GM19025 (cell line): ENCODE measurements around the gene HOXA7.
A peak's percentile ranks its signal among the peaks of the same experiment; 100 is the strongest.

Experiments
- ATAC-seq: cut with Tn5 transposase; IDR thresholded peaks from one replicate; pipeline ENCODE4 v1.9.1; 2021; ENCODE audit warnings: mild to moderate bottlenecking, low read depth, moderate library complexity; ENCODE audit not compliant: unreplicated experiment

Gene HOXA7

DNA sequence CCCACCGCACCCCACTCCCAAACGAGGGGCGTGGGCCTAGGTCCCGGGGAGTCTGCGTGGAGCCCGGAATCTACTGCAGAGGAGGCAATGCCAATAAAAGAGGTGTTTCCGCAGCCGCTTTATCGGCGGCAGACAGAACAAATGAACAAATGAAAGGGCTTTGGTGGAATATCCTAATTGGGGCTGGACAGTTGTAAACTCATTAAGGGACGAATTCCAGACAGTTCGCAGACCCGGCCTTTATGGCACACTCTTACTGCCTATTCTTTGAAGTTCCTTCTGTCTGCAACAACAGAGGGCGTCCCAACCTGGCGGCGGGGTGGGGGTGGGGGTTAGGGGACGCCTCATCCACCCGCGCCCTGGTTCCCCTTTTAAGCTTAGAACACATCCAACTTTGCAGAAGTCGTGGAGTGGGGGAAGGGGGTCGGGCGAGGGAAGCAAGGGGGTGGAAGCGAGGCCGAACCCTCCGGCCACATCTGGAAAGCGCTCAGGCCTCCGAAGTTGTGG lies 4.8 kb upstream of the HOXA7 start:
- ATAC-seq: no peak

DNA sequence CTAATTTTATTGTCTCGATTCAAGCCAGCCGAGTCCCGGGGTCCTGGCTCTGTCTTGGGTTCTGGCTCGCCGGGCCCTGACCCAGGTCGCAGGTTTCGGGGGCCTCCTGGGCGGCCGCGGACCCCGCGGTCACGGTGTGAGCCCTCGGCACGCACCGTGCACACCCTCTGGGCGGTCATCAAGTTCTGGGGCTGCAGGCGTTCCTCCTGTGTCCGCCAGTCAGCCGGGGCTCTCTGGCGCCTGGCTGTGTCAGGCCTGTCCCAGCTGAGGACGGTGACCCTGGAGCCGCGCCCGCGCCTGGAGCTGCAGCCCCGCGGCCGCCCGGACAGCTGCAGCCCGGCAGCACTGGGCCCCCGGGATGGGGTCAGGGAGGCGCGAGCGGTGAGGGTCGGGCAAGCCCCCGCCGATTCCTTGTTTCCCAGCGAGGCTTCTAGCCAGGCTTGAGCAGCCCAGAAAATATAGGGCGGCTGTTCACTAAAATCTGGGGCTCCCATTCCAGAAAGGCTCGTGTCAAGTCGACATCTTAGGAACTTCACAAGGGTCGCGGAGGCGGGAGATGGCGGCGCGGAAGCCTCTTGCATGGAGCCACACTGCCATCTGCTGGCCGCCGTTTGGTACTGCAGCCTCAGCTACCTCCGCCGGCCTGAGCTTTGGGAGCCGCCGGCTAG lies 4.2 kb upstream of the HOXA7 start:
- ATAC-seq: peak; percentile 44

DNA sequence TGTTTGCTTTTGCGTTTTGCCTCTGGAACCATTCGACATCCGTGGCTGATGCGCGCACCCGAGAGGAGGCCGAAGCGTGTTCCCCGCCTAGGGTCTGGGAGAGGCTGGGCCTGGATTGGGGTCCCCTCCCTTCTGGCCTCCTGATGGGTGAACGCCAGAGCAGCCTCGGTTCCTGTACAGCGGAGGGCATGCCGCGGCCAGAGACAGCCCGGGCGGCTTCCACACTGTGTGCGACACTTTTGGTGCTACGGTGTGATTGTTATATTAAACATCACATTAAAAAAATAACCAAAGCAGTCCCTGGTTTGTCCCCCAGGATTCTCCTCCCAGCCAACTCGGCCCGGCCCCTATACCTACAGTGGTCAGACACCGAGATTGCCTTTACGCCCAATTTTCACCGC lies 3.7 kb upstream of the HOXA7 start:
- no peak for ATAC-seq

DNA sequence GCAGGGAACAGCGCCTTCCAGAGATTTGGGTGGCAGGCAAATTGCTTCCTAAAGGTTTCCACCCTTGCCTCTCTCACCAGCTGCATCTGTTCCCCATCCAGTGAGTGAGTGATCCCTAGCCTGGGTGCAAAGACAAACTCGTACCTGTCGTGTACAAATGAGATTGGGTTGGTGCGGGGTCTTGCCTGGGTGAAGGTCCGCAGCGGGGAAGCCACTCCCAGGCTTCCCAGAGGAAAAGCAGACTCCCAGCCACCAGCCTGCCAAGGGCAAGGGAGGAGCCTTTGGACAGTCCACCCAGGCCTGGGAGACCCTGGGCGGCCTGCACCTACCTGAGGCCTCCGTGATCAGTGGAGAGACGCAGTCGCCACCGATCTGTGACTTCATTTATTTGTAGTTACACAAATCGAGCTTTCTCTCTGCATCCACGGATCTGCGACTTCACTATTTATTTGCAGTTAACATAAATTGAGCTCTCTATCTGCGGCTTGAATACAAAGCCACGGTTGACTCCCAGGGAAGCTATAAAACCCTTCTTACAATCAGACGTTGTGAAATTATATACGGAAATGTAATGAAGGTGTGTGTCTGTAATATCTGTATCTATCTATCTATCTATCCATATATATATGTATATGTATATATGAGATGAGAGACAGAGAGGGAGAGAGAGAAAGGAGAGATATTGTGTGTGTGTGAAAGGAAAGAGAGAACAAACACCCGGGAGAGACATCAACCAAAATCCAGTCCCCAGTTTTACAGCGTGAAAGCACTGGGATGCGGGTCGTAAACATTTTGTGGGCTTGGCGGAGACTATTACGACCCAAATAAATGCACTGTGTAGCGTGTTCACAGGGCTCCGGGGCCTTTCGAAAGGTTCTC lies 3.0 kb upstream of the HOXA7 start:
- no peak for ATAC-seq

DNA sequence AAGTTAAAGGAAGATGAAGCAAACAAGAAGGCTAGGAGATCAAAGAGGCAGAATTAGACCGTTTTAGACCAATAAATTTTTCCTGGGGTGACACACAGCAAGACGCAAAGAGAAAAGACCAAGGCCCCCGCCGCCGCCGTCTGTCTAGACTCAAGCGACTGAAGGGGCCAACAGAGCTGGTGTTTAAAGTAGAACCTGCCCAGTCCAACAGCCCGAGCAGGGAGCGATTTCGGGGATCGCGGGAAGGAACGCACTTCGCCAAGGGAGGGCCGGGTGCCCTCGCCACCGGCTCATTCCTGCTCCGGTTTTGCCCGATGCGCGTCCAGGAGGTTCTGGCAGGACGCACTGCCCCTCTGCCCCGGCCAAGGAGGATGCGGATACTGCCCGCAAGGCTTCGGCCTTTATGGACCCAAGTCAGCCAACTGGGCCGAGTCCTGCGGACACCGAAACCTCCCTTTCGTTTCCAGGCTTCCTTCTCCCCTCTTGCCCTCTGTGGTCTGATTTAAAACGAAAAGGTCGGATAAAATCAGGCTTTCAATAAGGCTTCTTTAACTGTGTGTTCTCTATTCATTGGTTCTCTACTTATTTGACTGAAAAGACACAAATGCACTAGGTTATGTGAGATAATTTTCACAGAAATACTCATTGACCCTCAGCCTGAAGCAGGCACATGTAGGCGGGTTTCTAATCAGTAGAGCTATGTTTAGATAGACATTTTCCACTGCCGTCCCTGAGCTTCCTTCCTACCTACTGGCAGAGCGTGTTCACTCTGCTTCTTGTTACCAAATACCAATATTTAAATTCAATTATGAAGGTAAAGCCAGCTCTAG lies 2.2 kb upstream of the HOXA7 start:
- no peak for ATAC-seq

DNA sequence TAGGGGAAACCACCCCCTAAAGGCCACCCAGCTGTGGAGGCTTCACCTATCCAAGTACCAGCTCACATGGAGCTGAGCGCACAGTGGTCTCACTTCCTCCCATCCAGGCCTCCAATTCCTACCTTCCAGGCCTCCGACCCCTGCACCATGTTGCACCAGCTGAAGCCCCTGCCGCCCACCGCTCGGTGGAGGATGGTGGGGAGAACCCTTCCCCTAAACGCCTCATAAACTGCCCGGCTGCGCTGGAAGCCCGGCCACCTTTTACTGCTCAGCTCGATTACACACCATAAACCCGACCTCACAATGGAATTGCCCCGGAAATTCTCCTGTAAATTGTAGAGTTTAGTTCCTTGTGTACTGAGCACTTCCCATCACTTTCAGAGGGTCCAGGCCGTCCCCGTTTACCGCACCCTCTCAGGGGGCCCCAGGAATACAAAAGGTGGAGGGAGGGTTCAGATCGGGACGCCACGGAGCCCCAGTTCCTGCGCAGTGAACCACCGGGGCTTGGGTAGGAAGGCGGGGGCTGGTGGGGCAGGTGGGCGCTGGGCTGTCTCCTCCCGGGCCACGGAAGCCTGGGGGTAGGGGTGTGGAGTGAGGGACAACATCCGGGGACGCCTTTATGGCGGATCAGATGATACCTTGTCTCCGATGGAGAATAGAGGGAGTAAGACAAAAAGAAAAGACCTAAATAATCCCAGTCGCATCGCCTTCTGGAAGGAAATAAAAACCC lies 1.4 kb upstream of the HOXA7 start:
- no peak for ATAC-seq

DNA sequence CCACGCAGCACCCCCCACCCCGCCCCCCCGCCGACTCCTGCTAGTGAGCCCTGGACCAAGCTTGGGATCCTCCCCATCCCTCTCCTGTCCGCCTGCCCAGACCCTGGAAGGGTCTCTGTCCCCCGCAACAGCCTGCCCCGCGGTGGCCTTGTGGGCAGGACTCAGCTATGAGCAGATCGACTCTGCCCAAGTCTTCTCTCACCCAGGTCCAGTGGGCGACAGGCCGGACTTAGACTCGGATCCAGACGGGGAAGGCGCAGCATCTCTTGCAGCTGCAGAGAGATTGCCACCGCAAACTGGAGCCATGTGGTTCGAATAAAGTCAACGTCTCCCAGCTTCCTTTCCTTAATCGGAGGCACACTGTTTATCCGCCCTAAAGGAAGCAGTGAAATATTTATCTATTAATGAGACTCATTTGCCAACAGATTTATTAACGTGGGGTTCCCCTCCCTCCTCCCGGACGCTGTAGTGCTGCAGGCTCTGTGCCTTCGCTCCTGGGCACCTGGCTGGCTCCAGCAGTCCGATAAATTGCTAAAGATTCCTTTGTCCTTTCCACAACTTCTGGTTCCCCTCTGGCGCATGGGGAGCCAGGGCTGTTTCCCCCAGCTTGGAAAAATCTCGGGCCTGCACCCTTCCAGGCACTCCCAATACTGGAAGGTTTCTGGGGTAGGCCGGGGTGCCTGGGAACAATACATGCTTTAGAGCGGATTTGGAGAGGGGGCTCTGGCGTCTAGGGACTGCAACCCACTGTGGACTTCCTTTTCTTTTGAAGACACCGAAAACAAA lies 634 bp upstream of the HOXA7 start:
- no peak for ATAC-seq

DNA sequence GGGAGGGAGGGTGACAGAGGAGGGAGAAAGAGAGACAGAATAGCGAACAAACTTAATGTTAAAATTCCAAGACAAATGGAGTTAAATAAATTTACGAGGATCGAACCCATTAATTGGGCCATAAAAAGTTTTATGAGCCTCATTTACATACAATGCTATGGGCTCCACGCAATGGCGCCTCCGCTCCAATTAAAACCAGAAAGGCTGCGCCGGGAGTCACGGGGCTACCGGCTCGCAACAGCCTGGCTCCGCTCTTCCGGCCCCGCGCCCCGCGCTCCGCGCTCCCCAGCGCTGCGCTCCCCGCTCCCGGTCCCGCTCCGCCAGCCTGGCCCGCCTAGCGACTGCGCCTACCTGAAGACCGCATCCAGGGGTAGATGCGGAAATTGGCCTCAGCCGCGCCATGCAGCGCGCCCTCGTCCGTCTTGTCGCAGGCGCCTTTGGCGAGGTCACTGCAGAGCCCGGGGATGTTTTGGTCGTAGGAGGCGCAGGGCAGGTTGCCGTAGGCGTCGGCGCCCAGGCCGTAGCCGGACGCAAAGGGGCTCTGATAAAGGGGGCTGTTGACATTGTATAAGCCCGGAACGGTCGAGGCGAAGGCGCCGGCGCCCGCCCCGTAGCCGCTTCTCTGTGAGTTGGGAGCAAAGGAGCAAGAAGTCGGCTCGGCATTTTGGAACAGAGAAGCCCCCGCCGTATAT lies 513 bp downstream of the HOXA7 start:
- ATAC-seq: no peak

DNA sequence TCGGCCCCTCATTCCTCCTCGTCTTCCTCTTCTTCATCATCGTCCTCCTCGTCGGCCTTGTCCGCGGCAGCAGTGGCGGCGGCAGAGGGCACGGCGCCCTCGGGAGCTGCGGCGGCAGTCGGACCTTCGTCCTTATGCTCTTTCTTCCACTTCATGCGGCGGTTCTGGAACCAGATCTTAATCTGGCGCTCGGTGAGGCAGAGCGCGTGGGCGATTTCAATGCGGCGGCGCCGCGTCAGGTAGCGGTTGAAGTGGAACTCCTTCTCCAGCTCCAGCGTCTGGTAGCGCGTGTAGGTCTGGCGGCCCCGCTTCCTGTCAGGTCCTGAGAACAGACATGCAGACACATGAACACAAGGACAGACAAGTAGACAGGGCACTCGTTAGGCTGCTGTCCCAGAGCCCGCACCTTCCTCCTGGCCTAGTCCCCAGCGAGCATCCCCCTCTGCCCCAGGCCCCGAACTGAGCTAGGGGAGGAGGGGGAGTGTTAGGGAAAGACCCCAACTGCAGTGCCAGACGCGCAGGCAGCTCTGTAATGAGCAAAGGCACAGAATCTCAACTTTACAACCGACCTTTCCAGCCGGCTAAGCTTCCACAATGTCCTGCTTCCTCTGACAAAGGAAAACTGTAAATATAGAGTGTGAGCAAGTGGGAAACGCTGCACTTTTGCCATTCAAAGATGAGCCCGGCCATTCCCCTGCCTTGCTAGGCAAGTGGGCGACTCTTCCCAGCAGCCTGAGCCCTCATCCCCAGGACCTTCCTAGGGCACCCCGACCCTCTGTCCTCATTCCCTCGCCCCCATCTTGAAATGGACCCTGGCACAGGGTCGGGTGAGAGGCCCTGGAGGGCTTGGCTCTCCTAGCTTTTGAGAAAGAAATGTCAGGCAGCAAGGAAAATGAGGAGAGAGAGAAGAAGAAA lies 1.3 kb downstream of the HOXA7 start:
- no peak for ATAC-seq

DNA sequence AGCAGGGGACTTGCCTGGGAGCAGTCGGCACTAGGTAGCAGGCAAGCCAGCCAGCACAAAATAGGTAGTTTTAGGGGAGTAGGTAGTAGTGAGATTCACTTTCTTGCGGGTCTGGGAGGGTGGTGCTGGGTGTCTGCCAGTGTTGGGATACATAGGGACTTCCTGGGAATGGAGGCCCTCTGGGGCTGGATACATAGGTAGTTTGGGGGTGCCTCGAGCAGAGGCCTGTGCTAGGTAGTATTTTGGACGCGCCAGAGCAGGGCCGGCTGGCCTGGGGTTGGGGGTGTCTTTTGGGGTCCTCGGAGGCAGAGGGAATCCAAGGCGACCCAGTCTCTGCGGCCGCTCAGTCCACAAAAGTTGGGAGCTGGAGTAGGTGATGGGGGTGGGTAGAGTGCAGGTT lies 2.1 kb downstream of the HOXA7 start:
- no peak for ATAC-seq

DNA sequence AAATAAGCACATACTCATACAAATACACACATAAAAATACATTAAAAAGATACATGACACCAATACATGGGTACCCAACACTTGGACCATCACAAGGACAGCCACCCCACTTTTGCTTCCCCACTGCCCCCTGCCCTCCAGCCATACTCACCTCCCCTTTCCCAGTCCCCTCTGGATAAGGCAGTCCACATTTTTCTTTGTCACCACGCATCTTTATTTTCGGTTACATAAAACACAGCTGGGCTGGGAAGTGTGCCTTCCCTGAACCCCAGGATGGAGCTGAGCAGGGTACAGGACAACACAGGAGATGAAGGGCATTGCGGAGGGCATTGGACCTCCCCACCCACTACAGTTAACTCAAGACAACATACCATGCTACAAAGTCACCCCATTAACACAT lies 2.9 kb downstream of the HOXA7 start:
- ATAC-seq: no peak

DNA sequence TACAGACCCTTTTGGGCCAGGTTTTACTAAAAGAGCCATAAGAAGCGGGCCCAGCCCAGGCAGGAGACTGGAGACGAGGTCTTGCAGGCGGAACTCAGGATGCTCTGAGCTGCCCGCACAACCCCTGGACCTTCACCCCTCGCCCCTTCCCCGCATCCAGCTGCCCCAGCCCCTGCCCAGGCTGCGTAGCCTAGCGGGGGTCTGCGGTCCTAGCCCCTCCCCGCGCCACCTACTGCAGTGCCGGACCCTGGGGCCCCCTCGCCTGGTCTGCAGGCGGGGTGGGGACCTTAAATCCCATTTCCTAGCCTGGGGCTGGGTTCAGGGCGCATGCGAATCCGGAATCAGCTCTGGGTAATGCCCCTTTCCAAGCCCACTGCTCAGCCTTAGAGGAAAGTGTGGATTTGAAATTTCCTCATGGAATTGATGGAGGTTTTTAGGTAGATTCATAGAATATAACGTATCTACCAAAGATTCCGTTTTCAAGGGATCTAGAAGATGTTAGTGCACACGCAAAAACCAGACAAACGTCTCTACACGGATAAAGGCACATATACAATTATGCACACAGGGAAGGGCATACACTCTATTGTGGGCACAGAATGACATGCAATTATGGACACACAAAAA lies 3.5 kb downstream of the HOXA7 start:
- no peak for ATAC-seq

DNA sequence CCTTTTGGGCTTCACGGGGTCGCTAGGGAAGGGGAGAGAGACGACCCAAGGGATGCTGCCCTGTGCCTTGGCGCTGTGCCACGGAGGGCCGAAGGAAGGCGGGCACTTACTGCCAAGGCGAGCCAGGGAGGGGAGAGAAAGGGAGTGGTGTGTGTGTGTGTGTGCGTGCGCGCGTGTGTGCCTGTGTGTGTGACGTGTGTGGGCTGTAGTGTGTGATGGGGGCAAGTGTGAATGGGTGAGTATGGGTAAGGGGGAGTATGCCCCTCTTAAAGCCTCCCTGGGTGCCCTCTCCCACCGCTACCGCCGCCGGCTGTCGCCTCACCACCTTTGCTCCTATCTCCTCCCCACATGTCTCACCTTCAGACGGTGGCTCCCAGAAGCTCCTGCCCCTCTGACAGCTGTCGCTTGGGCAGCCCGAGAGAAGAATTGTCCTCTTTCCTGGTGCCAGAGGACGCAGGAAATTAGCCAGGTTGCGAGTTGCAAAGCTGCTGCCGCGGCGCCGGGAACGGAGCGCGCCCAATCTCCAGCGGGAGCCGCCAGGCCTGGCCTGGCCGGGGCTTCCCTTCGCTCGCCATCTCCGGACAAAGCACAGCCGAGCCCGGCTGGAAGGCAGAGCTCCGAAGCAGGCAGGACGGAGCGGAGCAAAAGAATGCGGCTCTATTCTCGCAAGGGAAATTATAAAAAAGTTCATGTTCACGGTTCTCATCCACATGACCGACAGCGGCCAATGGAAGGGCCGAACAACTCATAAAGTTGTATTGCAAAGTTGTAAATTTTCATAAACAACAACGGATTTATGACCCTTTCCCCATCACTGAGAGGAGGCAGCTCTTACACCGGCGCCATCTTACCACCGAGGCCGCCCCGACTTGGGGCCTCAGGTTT lies 4.3 kb downstream of the HOXA7 start, which contains the start of gene HOXA3:
HOXA3 (minus strand) TSS at position 653 of the 885 bp plus-strand sequence. CDS start 41,943 bp downstream, outside the sequence.
- no peak for ATAC-seq

DNA sequence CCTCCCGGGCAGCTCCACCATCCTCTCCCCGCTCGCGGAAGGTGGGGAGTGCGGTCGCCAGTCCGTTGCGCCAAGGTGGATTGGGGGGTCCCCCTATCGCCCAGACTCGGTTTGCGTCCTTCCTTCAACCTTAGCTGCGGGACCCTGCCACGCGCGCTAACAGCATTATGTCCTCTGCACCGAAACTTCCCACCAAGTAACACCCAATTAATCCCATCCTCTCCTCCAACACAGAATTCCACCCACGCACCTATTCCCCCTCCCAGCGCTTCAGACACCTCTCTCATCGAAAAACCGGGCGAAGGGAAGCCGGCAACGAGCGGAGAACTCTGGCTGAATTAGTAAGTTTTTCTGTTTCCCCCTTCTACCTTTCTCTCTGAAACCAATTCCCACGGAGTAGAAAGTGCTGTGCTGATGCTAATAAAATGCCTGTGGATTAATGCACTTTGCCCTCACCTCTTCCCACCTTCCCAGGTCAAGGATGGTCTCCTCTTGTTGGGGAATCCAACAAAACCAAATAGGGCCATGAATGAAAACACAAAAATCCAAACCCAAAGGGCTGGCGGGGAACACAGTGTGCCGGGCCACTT lies 5.0 kb downstream of the HOXA7 start:
- no peak for ATAC-seq

DNA sequence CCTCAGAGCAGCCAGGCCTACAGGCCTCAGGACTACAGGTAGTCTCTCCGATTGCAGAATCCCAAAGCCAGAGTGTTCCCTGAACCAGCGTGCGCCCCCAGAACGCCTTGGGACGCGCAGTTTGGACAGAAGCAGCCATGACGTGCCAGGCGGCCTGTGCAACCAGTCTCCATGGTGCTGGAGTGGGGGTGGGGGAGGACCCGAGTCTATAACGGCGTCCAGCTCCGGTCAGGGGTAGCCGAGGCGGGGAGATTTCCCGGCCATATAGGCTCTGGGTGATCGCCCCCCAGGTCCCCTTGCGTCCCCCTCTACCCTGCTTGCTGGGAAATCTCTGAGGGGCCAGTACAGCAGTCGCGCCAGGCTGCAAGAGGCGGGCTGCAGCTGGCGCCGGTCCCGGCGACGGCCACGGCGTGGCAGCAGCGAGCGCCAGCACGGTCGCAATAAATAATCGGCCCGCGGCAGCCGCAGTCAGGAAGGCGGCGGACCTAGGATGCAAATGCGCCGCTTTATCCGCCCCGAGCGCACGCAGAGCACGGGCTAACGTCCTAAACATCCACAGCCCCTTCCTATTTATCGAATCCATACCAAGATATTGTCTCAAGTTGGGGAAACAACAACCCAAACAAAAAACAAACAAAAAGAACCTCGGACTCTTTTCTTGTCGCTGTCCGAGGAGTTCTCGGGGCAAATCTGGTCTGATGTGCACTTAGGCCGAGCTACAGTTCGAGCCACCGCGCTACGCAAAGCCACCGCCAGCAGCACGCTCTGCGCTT lies 5.7 kb downstream of the HOXA7 start:
- peak; percentile 76 for ATAC-seq
